Right lobe of liver (tissue), 4 donors: ENCODE results near the gene SCLT1.

Source experiments
- CTCF ChIP-seq, 4 donors: fragments of 200-600 bp in 3 of 4; fragments of 450-650 bp in 1 of 4; IDR thresholded peaks; one replicate each; pipeline versions ENCODE4 v1.5.1 to v1.8.0; 2016 to 2022; ENCODE audit warnings: antibody characterized with exemption in 4 of 4, mild to moderate bottlenecking in 2 of 4
- POLR2A ChIP-seq: fragments of 450-650 bp; IDR thresholded peaks from one replicate; pipeline ENCODE4 v1.6.1; 2017; ENCODE audit warnings: antibody characterized with exemption, mild to moderate bottlenecking
- donor health status: DM: no; HTN: no; CAD: no.
- donor health status: DM: no; HTN: no; CAD: no.
- donor health status: DM: no; HTN: yes; CAD: no.

- no peak for TF ChIP-seq POLR2A
- no peak for TF ChIP-seq CTCF (IDR thresholded peaks at IDR 0.05)
These were observed 18.6 kb upstream of the SCLT1 start for GRCh38 chr4:129111919-129112318.
